ENCODE results near the gene SLC34A2. TPM values are rescaled to one million over a fixed set of nuclear protein-coding genes. Genes with fewer than 3 reads are reported as not detected.
"Not testable (repeated sequence)": the region's sequence is repeated elsewhere in the genome, so short reads cannot be mapped to it uniquely, and the experiment has no call there.

Gene SLC34A2
- total RNA-seq, 1 experiment from 2014 or later, result 1.7 TPM

DNA sequence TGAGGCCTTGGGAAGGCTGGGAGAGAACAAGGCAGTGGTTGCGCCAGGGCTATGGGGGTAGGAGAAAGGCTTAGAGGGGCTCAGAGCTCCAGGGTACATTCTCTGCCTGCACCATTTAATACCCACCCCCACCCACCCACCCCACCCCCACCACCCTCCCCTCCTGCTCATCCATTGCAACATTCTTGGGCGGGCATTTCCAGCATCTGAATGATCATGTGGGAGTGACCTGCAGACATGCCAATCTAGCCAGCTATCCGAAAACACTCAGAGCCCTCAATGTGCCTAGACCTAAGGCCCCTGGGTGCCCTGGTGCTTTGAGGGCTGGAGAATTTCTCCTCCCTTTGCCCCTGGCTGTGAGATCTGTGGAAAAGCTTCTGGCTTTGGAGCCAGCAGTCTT, 3.1 kb downstream of the SLC34A2 start (continued):
- TF ChIP-seq, protein P1, sequence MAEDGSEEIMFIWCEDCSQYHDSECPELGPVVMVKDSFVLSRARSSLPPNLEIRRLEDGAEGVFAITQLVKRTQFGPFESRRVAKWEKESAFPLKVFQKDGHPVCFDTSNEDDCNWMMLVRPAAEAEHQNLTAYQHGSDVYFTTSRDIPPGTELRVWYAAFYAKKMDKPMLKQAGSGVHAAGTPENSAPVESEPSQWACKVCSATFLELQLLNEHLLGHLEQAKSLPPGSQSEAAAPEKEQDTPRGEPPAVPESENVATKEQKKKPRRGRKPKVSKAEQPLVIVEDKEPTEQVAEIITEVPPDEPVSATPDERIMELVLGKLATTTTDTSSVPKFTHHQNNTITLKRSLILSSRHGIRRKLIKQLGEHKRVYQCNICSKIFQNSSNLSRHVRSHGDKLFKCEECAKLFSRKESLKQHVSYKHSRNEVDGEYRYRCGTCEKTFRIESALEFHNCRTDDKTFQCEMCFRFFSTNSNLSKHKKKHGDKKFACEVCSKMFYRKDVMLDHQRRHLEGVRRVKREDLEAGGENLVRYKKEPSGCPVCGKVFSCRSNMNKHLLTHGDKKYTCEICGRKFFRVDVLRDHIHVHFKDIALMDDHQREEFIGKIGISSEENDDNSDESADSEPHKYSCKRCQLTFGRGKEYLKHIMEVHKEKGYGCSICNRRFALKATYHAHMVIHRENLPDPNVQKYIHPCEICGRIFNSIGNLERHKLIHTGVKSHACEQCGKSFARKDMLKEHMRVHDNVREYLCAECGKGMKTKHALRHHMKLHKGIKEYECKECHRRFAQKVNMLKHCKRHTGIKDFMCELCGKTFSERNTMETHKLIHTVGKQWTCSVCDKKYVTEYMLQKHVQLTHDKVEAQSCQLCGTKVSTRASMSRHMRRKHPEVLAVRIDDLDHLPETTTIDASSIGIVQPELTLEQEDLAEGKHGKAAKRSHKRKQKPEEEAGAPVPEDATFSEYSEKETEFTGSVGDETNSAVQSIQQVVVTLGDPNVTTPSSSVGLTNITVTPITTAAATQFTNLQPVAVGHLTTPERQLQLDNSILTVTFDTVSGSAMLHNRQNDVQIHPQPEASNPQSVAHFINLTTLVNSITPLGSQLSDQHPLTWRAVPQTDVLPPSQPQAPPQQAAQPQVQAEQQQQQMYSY (CRISPR knock-in tag; IDR thresholded peaks at IDR 0.05), result no peak
- TF ChIP-seq, protein P2, sequence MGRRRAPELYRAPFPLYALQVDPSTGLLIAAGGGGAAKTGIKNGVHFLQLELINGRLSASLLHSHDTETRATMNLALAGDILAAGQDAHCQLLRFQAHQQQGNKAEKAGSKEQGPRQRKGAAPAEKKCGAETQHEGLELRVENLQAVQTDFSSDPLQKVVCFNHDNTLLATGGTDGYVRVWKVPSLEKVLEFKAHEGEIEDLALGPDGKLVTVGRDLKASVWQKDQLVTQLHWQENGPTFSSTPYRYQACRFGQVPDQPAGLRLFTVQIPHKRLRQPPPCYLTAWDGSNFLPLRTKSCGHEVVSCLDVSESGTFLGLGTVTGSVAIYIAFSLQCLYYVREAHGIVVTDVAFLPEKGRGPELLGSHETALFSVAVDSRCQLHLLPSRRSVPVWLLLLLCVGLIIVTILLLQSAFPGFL (CRISPR knock-in tag; IDR thresholded peaks at IDR 0.05; ENCODE audit: borderline replicate concordance), result no peak
- no peak for TF ChIP-seq ZNF396 (CRISPR knock-in tag; IDR thresholded peaks at IDR 0.05; ENCODE audit: borderline replicate concordance)
- TF ChIP-seq, protein P3, sequence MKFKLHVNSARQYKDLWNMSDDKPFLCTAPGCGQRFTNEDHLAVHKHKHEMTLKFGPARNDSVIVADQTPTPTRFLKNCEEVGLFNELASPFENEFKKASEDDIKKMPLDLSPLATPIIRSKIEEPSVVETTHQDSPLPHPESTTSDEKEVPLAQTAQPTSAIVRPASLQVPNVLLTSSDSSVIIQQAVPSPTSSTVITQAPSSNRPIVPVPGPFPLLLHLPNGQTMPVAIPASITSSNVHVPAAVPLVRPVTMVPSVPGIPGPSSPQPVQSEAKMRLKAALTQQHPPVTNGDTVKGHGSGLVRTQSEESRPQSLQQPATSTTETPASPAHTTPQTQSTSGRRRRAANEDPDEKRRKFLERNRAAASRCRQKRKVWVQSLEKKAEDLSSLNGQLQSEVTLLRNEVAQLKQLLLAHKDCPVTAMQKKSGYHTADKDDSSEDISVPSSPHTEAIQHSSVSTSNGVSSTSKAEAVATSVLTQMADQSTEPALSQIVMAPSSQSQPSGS (CRISPR knock-in tag; IDR thresholded peaks at IDR 0.05; ENCODE audit: borderline replicate concordance, low read depth), result no peak
- TF ChIP-seq, protein P4, sequence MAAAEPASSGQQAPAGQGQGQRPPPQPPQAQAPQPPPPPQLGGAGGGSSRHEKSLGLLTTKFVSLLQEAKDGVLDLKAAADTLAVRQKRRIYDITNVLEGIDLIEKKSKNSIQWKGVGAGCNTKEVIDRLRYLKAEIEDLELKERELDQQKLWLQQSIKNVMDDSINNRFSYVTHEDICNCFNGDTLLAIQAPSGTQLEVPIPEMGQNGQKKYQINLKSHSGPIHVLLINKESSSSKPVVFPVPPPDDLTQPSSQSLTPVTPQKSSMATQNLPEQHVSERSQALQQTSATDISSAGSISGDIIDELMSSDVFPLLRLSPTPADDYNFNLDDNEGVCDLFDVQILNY (CRISPR knock-in tag; IDR thresholded peaks at IDR 0.05), result no peak

DNA sequence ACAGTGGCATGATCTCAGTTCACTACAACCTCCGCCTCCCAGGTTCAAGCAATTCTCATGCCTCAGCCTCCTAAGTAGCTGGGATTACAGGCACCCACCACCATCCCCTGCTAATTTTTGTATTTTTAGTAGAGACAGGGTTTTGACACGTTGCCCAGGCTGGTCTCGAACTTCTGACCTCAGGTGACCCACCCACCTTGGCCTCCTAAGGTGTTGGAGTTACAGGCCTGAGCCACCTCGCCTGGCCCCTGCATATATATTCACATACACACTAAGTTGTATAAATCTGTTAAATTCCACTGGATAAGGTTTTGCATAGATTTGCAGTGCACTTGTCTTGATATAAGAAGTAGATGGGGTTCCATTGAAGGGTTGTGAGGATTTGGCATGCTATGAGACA, 5.8 kb downstream of the SLC34A2 start:
- H3K36me3 Mint-ChIP-seq; H3K9me3 Mint-ChIP-seq; ATAC-seq; DNase-seq (ENCODE audit: low spot score); H3K27ac Mint-ChIP-seq; H3K4me3 Mint-ChIP-seq; CTCF ChIA-PET: not testable (repeated sequence)
- peaks cover 19% of the 10 kb centered on the region for H3K27me3 Mint-ChIP-seq (ENCODE audit: low read depth)
- POLR2A ChIA-PET, result interaction anchor here (0.7 kb wide), 1 partner anchor 70 kb away, joined by 3 read pairs; no protein-coding TSS in a partner anchor
- H3K4me1 Mint-ChIP-seq, result peaks cover 16% of the 10 kb centered on the region

DNA sequence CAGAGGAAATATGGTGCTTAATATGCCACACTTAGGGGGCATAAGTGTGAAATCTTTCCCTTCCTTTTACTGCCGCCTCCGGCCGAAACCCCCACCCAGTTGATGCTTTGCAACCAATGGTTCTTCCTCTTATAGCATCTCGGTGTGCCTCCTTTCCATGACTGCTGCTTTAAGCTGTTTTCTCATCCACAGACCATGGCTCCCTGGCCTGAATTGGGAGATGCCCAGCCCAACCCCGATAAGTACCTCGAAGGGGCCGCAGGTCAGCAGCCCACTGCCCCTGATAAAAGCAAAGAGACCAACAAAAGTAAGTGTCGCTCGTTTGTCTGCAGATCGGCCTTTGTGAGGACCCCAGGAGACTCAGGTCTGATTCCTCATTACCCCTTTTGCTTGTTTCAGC, 6.7 kb downstream of the SLC34A2 start:
- peaks cover 8% of the 10 kb centered on the region; the same call in 1 of the 2 replicates for H3K4me1 Mint-ChIP-seq
- H3K36me3 Mint-ChIP-seq, result no peaks in the 10 kb centered on the region
- ChIA-PET POLR2A (interaction anchor here (0.6 to 0.7 kb wide), 2 partner anchors 24 to 69 kb away, joined by 3 read pairs; no protein-coding TSS in a partner anchor), CTCF (no interaction called here)
- ATAC-seq (no peak), DNase-seq (ENCODE audit: low spot score) (no peak)
- H3K27me3 Mint-ChIP-seq (ENCODE audit: low read depth), result peaks cover 11% of the 10 kb centered on the region; the same call in 1 of the 2 replicates
- no peak overlapping the region for H3K27ac Mint-ChIP-seq
- no peak overlapping the region for H3K4me3 Mint-ChIP-seq
- no peaks in the 10 kb centered on the region for H3K9me3 Mint-ChIP-seq
- TF ChIP-seq ETV6 (CRISPR knock-in tag; IDR thresholded peaks at IDR 0.05) (no peak), ZBTB21 (CRISPR knock-in tag; IDR thresholded peaks at IDR 0.05; ENCODE audit: borderline replicate concordance) (no peak), GABPB1 (CRISPR knock-in tag; IDR thresholded peaks at IDR 0.05) (no peak), MXD4 (CRISPR knock-in tag; IDR thresholded peaks at IDR 0.05; ENCODE audit: borderline replicate concordance) (no peak), GTF2I (CRISPR knock-in tag; conservative IDR thresholded peaks at IDR 0.05) (no peak), HMGA2 (CRISPR knock-in tag; IDR thresholded peaks at IDR 0.05) (no peak)
- TF ChIP-seq, protein P5, sequence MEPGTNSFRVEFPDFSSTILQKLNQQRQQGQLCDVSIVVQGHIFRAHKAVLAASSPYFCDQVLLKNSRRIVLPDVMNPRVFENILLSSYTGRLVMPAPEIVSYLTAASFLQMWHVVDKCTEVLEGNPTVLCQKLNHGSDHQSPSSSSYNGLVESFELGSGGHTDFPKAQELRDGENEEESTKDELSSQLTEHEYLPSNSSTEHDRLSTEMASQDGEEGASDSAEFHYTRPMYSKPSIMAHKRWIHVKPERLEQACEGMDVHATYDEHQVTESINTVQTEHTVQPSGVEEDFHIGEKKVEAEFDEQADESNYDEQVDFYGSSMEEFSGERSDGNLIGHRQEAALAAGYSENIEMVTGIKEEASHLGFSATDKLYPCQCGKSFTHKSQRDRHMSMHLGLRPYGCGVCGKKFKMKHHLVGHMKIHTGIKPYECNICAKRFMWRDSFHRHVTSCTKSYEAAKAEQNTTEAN (CRISPR knock-in tag; IDR thresholded peaks at IDR 0.05), result no peak
- TF ChIP-seq, protein P2 (CRISPR knock-in tag; IDR thresholded peaks at IDR 0.05; ENCODE audit: borderline replicate concordance), result no peak
- TF ChIP-seq, protein P6, sequence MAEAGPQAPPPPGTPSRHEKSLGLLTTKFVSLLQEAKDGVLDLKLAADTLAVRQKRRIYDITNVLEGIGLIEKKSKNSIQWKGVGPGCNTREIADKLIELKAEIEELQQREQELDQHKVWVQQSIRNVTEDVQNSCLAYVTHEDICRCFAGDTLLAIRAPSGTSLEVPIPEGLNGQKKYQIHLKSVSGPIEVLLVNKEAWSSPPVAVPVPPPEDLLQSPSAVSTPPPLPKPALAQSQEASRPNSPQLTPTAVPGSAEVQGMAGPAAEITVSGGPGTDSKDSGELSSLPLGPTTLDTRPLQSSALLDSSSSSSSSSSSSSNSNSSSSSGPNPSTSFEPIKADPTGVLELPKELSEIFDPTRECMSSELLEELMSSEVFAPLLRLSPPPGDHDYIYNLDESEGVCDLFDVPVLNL (CRISPR knock-in tag; IDR thresholded peaks at IDR 0.05; ENCODE audit: borderline replicate concordance, low read depth), result no peak
- TF ChIP-seq, protein P7, sequence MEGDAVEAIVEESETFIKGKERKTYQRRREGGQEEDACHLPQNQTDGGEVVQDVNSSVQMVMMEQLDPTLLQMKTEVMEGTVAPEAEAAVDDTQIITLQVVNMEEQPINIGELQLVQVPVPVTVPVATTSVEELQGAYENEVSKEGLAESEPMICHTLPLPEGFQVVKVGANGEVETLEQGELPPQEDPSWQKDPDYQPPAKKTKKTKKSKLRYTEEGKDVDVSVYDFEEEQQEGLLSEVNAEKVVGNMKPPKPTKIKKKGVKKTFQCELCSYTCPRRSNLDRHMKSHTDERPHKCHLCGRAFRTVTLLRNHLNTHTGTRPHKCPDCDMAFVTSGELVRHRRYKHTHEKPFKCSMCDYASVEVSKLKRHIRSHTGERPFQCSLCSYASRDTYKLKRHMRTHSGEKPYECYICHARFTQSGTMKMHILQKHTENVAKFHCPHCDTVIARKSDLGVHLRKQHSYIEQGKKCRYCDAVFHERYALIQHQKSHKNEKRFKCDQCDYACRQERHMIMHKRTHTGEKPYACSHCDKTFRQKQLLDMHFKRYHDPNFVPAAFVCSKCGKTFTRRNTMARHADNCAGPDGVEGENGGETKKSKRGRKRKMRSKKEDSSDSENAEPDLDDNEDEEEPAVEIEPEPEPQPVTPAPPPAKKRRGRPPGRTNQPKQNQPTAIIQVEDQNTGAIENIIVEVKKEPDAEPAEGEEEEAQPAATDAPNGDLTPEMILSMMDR (IDR thresholded peaks at IDR 0.05), result no peak

Measured in WTC11 (cell line).